ENCODE measurements around the gene EGFL8.
"Not testable (repeated sequence)": the region's sequence is repeated elsewhere in the genome, so short reads cannot be mapped to it uniquely, and the experiment has no call there.

Gene EGFL8

DNA sequence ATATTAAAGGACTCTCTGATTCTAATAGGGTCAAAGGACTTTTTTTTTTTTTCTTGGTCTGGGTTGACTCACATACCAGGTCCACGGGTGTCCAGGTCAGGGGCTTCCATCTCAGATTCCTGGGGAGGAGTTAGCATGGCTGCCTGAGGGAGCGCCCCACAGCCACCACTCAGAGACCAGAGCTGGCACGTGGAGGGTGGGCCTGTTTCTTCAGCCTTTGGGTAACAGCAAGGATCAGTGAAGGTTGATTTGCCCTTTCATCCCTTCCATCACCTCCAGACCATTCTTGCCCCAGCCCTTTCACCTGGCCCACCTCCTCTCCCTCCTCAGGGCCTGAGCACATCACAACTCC is 33.9 kb downstream of the EGFL8 start:
- DNase-seq, result no peak

DNA sequence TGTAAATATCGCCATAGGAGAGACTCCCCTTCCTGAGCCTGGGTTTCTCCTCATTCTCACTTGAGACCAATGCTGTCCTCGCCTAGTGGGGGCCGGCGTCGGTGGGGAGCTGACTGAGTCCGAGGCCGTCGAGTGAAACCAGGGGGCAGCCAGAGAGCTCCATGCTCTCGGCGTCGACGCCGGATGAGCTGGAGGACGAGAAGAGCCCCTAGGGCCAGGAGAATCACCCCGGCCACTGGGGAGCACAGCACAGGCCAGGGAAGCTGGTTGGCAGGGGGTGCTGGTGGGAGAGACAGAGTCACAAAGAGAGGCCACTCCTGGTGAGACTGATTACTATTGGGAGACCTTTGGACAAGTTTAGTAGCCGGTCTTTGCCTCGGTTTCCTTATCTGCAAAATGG is 34.5 kb downstream of the EGFL8 start:
- DNase-seq, result no peak

DNA sequence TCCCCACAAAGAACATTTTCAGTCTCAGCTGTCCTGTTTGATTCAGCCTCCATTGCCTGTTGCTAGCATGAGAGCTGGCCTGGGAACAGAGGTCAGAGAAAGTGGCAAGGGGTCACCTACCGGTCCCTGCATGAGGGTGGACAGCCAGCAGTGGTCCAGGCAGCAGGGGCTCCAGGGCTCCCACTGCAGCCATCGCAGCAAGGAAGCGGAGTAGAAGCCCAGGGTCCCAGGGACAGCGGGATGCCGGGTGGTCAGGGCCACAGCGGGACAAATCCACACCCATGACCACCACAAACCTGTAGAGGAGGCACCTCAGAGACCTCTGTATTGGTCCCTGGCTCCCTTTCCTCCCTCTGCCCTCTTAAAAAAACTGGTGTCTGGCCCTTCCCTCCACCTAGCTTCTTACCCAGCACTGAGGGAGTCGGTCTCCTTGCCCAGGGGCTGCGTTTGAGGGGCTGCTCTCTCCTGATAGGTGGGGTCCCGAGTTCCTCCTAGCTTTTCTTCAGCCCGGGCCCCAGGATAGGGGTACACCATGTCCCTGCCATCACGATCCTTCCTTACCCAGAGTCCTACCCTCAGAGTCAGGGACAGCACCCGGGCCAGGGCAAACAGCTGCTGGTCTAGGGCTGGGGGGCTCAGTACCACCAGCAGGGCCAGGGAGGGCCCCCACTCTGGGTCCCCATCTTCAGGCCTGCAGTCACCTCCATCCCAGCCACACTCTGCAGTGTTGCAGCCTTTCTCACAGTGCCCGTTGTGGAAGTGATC is 36.5 kb downstream of the EGFL8 start:
- DNase-seq, result no peak

DNA sequence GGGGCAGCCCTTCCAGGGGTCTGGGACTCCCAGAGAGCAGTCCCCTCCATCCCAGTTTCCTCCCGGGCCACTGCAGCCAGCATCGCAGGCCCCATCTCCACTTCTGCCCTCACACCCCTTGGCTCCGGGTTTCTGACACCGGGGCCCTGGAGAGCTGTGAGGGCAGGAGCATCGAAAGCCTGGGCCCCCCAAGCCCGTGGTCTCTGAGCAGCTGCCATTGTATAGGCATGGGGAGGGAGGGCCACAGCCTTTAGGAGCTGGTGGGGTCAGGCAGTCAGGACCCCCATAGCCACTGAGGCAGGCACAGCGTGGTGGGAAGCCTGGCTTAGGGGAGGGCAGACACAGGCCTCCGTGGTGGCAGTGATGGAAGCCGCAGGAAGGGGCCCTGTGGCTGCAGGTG is 37.8 kb downstream of the EGFL8 start:
- DNase-seq, result no peak

DNA sequence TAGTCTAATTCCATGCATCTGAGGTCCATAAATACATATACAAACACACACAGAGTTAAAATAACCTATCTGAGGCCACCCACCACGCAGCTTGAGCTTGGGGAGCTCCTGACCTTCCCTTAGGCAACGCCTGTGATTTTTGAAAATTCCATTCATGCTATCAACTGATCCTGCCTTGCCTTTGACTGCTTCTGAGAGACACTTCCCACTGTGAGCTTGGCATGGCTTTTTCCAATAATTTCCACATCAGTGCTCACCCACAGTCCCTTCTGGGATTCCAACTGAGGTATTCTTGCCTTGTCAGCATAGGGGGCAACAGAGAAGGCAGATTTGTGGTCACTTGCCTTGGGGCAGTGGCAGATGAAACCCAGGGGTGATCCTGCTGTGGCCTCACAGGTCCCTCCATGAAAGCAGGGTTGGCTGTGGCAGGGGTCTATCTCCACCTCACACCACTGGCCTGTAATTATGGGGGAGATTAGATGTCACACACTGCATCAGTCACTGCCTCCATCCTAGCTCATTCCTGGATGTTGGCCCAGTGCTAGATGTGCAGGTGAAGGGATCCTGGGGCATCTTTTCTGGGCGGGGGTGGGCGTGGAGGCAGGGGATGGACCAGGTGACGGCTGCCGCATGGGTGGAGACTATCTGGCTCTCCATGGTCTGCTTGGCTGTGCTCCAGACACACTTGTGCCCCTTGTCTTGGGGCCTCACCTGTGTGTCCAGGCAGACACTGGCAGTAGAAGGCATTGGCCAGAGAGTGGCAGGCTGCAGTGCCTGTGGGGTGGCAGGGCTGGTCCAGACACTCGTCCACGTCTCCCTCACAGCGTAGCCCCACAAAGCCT is 39.3 kb downstream of the EGFL8 start:
- DNase-seq, result no peak

DNA sequence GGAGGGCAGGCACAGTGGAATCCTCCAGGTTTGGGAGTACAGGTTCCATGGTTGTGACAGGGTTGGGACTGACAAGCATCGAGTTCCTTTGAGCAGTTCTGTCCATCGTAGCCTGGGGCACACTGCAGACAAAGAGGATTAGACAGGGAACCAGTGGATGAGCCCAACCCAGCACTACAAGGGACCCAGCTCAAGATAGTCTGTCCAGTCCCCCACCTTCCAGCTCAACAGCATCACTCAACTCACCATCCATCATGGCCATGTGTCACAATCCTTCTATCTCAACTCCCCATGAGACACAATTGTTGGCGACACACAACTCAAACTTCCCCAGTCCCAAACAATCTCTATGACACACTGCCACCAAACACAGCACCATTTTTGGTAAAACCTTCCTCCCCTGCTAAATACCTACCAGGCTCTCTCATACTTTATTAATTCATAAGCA is 39.9 kb downstream of the EGFL8 start:
- DNase-seq, result no peak

DNA sequence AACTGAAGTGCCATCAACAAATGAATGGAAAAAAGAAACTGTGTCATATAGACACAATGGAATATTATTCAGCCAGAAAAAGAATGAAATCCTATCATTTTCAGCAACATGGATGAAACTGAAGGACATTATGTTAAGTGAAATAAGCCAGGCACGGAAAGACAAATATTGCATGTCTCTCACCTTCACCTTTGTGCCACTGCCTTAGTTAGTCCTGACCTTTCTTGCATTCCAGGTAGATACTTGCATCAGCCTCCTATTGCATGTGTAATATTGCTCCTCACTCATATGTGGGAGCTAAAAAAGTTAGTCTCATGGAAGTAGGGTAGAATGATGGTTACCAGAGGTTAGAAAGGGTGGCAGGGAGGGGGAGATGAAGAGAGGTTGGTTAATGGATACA is 44.6 kb downstream of the EGFL8 start:
- no peak for DNase-seq

DNA sequence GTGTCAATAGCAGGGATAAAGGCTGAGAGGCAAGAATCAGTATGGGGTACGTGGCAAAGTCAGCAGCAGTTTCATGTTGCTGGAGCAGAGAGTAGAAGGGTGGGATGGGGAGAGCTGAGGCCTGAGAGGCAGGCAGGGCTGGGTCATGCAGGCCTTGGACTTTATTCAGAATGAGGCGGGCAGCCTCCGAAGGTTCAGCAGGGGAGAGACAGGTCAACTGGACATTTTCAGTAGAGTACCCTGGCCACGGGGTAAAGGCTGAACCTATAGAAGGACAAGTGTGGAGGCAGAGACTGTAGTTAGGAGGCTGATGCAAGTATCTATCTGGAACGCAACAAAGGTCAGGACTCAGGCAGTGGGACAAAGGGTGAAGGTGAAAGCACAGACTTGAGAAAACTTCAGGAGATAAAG is 45.8 kb downstream of the EGFL8 start:
- DNase-seq, result no peak

DNA sequence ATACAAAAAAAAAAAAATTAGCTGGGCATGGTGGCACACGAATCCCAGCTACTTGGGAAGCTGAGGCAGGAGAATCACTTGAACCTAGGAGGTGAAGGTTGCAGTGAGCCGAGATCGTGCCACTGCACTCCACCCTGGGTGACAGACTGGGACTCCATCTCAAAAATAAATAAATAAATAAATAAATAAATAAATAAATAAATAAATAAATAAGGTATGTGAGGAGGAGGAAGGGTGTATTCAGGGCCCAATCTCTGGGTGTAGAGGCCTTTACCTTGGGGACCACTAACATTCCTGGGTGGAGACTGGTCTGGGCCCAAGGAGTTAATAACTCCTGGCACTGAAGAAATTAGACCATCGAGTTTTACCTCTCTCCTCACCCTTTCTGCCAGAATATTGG is 47.0 kb downstream of the EGFL8 start:
- not testable (repeated sequence) for DNase-seq

DNA sequence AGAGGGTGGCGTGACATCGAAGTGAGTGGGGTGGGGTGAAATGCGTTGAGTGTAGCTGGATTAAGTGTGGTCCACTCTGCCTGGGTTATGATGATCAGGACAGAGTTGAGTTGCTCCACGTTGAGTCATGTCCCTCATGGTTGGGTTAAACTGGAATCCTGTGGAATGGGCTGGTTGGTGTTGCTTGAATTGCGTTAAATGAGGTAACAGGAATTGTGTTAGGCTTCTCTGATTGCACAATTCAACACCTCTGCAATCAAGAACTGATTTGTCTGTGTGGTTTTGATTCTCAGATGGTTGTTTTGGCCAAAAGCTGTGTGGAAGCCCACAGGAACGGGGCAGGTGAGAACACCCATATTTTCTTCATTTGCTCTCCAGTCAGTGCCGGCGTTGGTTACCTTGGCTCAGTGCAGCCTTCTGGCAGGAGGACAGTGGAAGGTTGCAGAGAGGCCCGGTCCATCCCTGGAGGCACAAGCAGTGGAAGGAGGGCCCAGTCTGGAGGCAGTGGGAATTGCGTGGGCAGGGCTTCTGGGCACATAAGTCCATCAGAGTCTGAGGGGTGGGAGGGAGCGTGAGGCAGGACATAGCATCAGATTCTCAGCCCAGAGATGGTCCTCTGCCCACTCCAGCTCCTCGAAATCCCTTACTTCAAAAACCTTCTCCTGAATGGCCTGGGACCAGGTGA is 47.8 kb downstream of the EGFL8 start:
- no peak for DNase-seq

DNA sequence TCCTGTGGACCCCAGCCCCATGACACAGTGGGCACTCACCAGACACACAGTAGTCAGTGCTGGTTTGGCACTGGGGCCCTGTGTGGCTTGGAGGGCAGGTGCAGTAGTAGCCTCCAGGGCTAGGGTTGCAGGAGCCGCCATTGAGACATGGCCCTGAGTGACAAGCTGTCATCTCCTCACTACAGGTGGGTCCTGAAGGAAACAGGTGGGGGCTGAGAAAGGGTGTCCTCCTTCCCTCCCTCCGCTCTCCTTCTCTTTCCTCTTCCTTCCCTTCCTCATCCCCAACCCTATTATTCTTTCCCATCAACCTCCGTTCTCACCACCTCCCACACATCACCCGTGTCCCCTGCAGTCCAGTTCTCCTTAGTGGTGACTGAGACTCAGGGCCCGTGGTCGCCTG is 49.3 kb downstream of the EGFL8 start:
- no peak for DNase-seq

DNA sequence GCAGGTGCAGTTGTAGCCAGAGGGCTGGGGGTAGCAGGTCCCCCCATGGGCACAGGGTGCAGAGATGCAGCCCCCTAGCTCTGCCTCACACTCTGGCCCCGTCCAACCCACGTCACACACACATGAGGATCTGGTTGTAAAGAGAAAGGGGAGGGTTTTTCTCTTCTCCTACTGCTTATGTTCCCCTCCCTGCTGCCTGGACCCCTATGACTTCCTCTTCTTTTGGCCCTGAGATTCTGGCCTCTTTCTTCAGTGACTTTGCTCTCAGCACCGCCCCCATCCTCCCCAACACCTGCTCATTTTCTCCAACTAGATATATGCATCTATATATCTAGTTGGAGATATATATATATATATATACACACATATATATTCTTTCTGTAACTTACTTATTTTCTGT is 49.7 kb downstream of the EGFL8 start:
- no peak for DNase-seq

DNA sequence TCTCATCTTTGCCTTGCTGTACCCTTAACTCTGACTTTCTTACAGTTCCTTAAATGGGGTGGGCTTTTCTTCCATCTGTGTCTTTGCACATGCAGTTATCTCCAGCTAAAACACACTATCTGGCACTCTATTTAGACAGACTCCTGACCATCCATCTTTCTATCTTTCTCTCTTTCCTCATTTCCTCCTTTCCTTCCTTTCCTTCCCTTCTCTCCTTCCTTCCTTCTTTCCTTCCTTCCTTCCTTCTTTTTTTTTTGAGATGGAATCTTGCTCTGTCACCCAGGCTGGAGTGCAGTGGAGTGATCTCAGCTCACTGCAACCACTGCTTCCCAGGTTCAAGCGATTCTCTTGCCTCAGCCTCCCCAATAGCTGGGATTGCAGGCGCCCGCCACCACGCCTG is 51.2 kb downstream of the EGFL8 start:
- no peak for DNase-seq

DNA sequence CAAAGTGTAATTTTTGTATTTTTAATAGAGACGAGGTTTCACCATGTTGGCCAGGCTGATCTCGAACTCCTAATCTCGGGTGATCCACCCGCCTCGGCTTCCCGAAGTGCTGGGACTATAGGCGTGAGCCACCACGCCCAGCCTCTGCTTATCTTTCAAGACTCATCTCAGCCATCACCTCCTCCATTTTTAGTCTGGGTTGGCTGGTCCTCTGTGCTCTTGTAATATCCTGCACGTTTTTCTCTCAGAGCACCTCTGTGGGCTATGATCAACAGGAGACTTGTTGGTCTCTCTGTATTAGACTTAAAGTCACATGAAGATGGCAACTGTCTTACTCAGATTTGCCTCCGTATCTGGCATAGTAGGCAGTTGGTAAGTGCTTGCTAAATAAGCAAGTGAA is 51.9 kb downstream of the EGFL8 start:
- DNase-seq, result no peak

DNA sequence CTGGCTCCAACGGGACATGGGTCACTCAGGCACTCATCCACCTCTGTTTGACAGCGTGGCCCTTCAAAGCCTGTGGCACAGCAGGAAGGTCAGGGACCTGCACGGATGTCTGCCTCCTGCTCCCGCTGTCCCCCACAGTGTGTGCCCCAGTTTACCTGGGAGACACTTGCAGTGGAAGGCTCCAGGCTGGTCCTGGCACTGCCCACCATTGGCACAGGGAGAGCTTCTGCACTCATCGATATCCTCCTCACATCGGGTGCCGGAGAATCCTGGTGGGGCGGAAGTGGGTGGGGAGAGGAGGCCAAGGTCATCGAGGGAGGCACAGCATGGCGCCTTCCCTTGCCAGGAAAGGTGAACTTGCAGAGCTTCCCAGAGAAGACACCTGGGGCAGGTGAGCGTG is 52.6 kb downstream of the EGFL8 start:
- DNase-seq, result no peak

All from NK-92 treated with Interleukin-12 subunit alpha and Interleukin-12 subunit beta, amount 100 ng/mL, for 24 hours (cell line).